HCT116 (cell line): Measurements from ENCODE around the gene ADAM8. TPM values are rescaled to one million over a fixed set of nuclear protein-coding genes. Genes with fewer than 3 reads are reported as not detected.

Experiments
- ATAC-seq: fragments of 200-7000 bp; cut with Tn5 transposase; 2 replicates; pipeline ENCODE4 v1.9.1; 2020; ENCODE audit warnings: mild to moderate bottlenecking, moderate library complexity
- BruUV-seq: library from RNA; stranded (reverse); fragments of 400-500 nt; replicated peaks from 2 replicates; lab custom pipeline; 2021; lab: Mats Ljungman, UMichigan
- CTCF ChIA-PET: fragments of 300-600 bp; sonication (Branson Sonifier 250); formaldehyde crosslinking; loops from one replicate; lab custom pipeline; 2021; ENCODE audit warnings: antibody characterized with exemption; lab: Charles Lee
- POLR2A ChIA-PET: fragments of 300-600, 350-600 bp; sonication (Branson Sonifier 250); formaldehyde crosslinking; loops from one replicate; lab custom pipeline; 2021; ENCODE audit warnings: antibody characterized with exemption; lab: Charles Lee
- RAD21 ChIA-PET, 2 experiments: fragments of 300-600 bp; sonication (Branson Sonifier 250); formaldehyde crosslinking; loops; one replicate each; lab custom pipeline; 2023; ENCODE audit warnings: low total read pairs in 2 of 2; ENCODE audit not compliant: uncharacterized antibody in 2 of 2, unreplicated experiment in 2 of 2, low non-redundant PET in 1 of 2; lab: Charles Lee
- DNase-seq: peaks from one replicate; pipeline ENCODE4 v3.0.0-alpha.2; 2010; ENCODE audit warnings: low read depth, low spot score
- H2AFZ ChIP-seq: fragments of 200-600 bp; shearing (Covaris generic), sonication (generic); 2 replicates; pipeline ENCODE4 v1.6.1; 2017; ENCODE audit warnings: low read depth, mixed run types, mixed read lengths, antibody characterized with exemption, low read length; ENCODE audit not compliant: poor library complexity, severe bottlenecking
- H3K27ac ChIP-seq: 2 replicates; pipeline ENCODE4 v1.5.1; 2012; ENCODE audit warnings: low read depth, low read length
- H3K27me3 ChIP-seq: fragments of 200-600 bp; sonication (generic); 2 replicates; pipeline ENCODE4 v1.6.1; 2016; ENCODE audit warnings: mixed run types, low read length, mixed read lengths; ENCODE audit not compliant: insufficient read depth
- H3K36me3 ChIP-seq, 2 experiments: fragments of 200-500 bp in 1 of 2; fragments of 200-600 bp in 1 of 2; sonication (Bioruptor generic) in 1 of 2; sonication (generic) in 1 of 2; 2 replicates each; pipeline versions ENCODE4 v1.5.1 to v1.6.1; 2014 to 2016; ENCODE audit warnings: low read length in 2 of 2, inconsistent platforms in 1 of 2, mixed read lengths in 1 of 2, mixed run types in 1 of 2; ENCODE audit not compliant: insufficient read depth in 2 of 2, control insufficient read depth in 1 of 2
- H3K4me1 ChIP-seq, 2 experiments: fragments of 200-600 bp in 1 of 2; sonication (generic) in 1 of 2; 2 replicates each; pipeline versions ENCODE4 v1.5.1 to v1.6.1; 2012 to 2017; ENCODE audit warnings: low read length in 2 of 2, inconsistent platforms in 1 of 2, mild to moderate bottlenecking in 1 of 2, mixed read lengths in 1 of 2, mixed run types in 1 of 2, moderate library complexity in 1 of 2; ENCODE audit not compliant: insufficient read depth in 2 of 2, control insufficient read depth in 1 of 2
- H3K4me2 ChIP-seq: fragments of 200-600 bp; sonication (generic); 2 replicates; pipeline ENCODE4 v1.6.1; 2017; ENCODE audit warnings: mixed run types, low read length, mixed read lengths
- H3K4me3 ChIP-seq, 2 experiments: fragments of 200-600 bp in 1 of 2; sonication (generic) in 1 of 2; replicated peaks in 1 of 2; 2 replicates each; pipeline ENCODE4 v1.5.1; 2011 to 2016; ENCODE audit warnings: low read length in 2 of 2, control low read depth in 1 of 2, low read depth in 1 of 2, mild to moderate bottlenecking in 1 of 2, mixed read lengths in 1 of 2, mixed run types in 1 of 2
- H3K79me2 ChIP-seq: fragments of 200-600 bp; sonication (generic); 2 replicates; pipeline ENCODE4 v1.6.1; 2017; ENCODE audit warnings: mild to moderate bottlenecking, mixed run types, low read length, moderate library complexity, mixed read lengths; ENCODE audit not compliant: insufficient read depth
- H3K9ac ChIP-seq: fragments of 200-600 bp; sonication (generic); 2 replicates; pipeline ENCODE4 v1.6.1; 2016; ENCODE audit warnings: low read length, mixed read lengths
- H3K9me2 ChIP-seq: fragments of 200-600 bp; sonication (generic), shearing (Covaris generic); 2 replicates; pipeline ENCODE4 v1.6.1; 2017; ENCODE audit warnings: mixed run types, mild to moderate bottlenecking, moderate library complexity; ENCODE audit not compliant: insufficient read depth
- H3K9me3 ChIP-seq, 2 experiments: fragments of 200-500 bp in 1 of 2; fragments of 200-600 bp in 1 of 2; sonication (Bioruptor generic) in 1 of 2; sonication (generic) in 1 of 2; 2 replicates each; pipeline ENCODE4 v1.6.1; 2014 to 2017; ENCODE audit warnings: low read length in 2 of 2, mixed read lengths in 2 of 2, inconsistent platforms in 1 of 2, low read depth in 1 of 2, mild to moderate bottlenecking in 1 of 2, mixed run types in 1 of 2, moderate library complexity in 1 of 2; ENCODE audit not compliant: control insufficient read depth in 1 of 2, insufficient read depth in 1 of 2
- H4K20me1 ChIP-seq: fragments of 200-600 bp; sonication (generic), shearing (Covaris generic); 2 replicates; pipeline ENCODE4 v1.6.1; 2017; ENCODE audit warnings: mixed run types, mild to moderate bottlenecking, moderate library complexity; ENCODE audit not compliant: insufficient read depth
- CTCF ChIP-seq, 3 experiments: fragments of 200-600 bp in 1 of 3; sonication (generic) in 1 of 3; IDR thresholded peaks in 2 of 3; conservative IDR thresholded peaks in 1 of 3; 2 replicates each; pipeline ENCODE4 v1.5.1; 2012 to 2017; ENCODE audit warnings: low read depth in 2 of 3, low read length in 2 of 3, antibody characterized with exemption in 1 of 3, borderline replicate concordance in 1 of 3, control low read depth in 1 of 3, mild to moderate bottlenecking in 1 of 3, mixed read lengths in 1 of 3, mixed run types in 1 of 3, moderate library complexity in 1 of 3; ENCODE audit not compliant: insufficient read depth in 1 of 3
- MAX ChIP-seq: IDR thresholded peaks from 2 replicates; pipeline ENCODE4 v1.6.1; 2012
- POLR2AphosphoS5 ChIP-seq: IDR thresholded peaks from 2 replicates; pipeline ENCODE4 v1.6.1; 2011; ENCODE audit warnings: mild to moderate bottlenecking, low read depth, low read length, moderate library complexity
- SIN3A ChIP-seq: IDR thresholded peaks from 2 replicates; pipeline ENCODE4 v1.6.1; 2012; ENCODE audit warnings: low read depth
- TCF7L2 ChIP-seq: IDR thresholded peaks from 2 replicates; pipeline ENCODE4 v1.7.0; 2011; ENCODE audit warnings: borderline replicate concordance, inconsistent platforms; ENCODE audit not compliant: insufficient read depth, insufficient read length; ENCODE audit errors: extremely low read depth
- ZFX ChIP-seq: fragments of 450-650 bp; IDR thresholded peaks from 2 replicates; pipeline ENCODE4 v1.6.1; 2017
- intact Hi-C: fragments of 100-400 bp; cut with micrococcal nuclease; formaldehyde crosslinking; loops from 2 replicates; pipeline ENCODE4 v1.10.0; 2022
- total RNA-seq: library from RNA; stranded (reverse); gene quantifications from one replicate; pipeline ENCODE4 v1.2.1, GENCODE V29; 2021; ENCODE audit not compliant: unreplicated experiment

Gene ADAM8
- total RNA-seq, 1 experiment from 2014 or later = 4.1 TPM

GRCh38 chr10:133261726-133262325 is 14.8 kb downstream of the ADAM8 start:
- H3K27ac ChIP-seq = peak overlapping the region; percentile 95
- H3K36me3 ChIP-seq = no peaks in the 10 kb centered on the region
- H3K4me1 ChIP-seq = peaks cover 40 to 54% of the 10 kb centered on the region in 2 experiments
- H3K79me2 ChIP-seq = no peaks in the 10 kb centered on the region
- intact Hi-C loops = no loop called here
- no peaks in the 10 kb centered on the region for H4K20me1 ChIP-seq
- H3K27me3 ChIP-seq = no peaks in the 10 kb centered on the region
- no TSS peak for BruUV-seq
- no peak overlapping the region for H2AFZ ChIP-seq
- peak overlapping the region; percentile 85 for H3K4me2 ChIP-seq
- H3K4me3 ChIP-seq = peak overlapping the region; percentile 51 to 60
- no peaks in the 10 kb centered on the region for H3K9me3 ChIP-seq
- POLR2A ChIA-PET = no interaction called here
- CTCF ChIA-PET = no interaction called here
- no peak for DNase-seq
- TF ChIP-seq TCF7L2 (no peak), SIN3A (no peak), MAX (peak; percentile 27; the same call in 1 of the 2 replicates), POLR2AphosphoS5 (0 out of 2 replicates have a peak, but pooled peaks have one; percentile 24), ZFX (peak; percentile 47; the same call in 1 of the 2 replicates), CTCF (IDR thresholded peaks at IDR 0.05 in 2 of 3, conservative IDR thresholded peaks at IDR 0.05 in 1 of 3; ENCODE audit: borderline replicate concordance in 1 of 3, insufficient read depth in 1 of 3, low read depth in 2 of 3, low read length in 2 of 3) (no peak)
- H3K9ac ChIP-seq = peak overlapping the region; percentile 79
- no peaks in the 10 kb centered on the region for H3K9me2 ChIP-seq
- RAD21 ChIA-PET = interaction anchor here in 1 of 2 experiments (0.5 kb wide), 1 partner anchor 319 kb away, joined by 3 read pairs; the partner anchor contains the start of gene CFAP46
- ATAC-seq = peak; percentile 43
